CD4-positive, alpha-beta memory T cell (primary cell): Measurements from ENCODE around the gene DLGAP4. TPM values are rescaled to one million over a fixed set of nuclear protein-coding genes. Genes with fewer than 3 reads are reported as not detected.

Experiments used
- CTCF ChIA-PET: fragments of 350-600 bp; sonication (Branson Sonifier 250); formaldehyde crosslinking; loops from one replicate; lab custom pipeline; 2021; ENCODE audit warnings: inconsistent platforms; ENCODE audit not compliant: partially characterized antibody; lab: Charles Lee
- POLR2A ChIA-PET: fragments of 350-600 bp; sonication (Branson Sonifier 250); formaldehyde crosslinking; loops from one replicate; lab custom pipeline; 2021; ENCODE audit not compliant: partially characterized antibody; lab: Charles Lee
- DNase-seq, 5 donors: peaks; one replicate each; pipeline versions ENCODE4 v3.0.0 to v3.0.0-alpha.2; 2020 to 2022; ENCODE audit warnings: mixed read lengths in 1 of 5
- H3K27ac ChIP-seq: one replicate; pipeline ENCODE4 v1.7.0; 2013; ENCODE audit warnings: low read depth, low read length
- H3K27me3 ChIP-seq: 2 replicates; pipeline ENCODE4 v1.7.0; 2013; ENCODE audit warnings: mild to moderate bottlenecking, low read length, moderate library complexity; ENCODE audit not compliant: insufficient read depth
- H3K36me3 ChIP-seq: 2 replicates; pipeline ENCODE4 v1.7.0; 2013; ENCODE audit warnings: mild to moderate bottlenecking, low read length, moderate library complexity; ENCODE audit not compliant: insufficient read depth
- H3K4me1 ChIP-seq: 2 replicates; pipeline ENCODE4 v1.7.0; 2013; ENCODE audit warnings: mild to moderate bottlenecking, low read length, moderate library complexity; ENCODE audit not compliant: insufficient read depth
- H3K4me3 ChIP-seq, 2 donors: one replicate each; pipeline ENCODE4 v1.7.0; 2013; ENCODE audit warnings: low read length in 2 of 2, mild to moderate bottlenecking in 1 of 2
- H3K9me3 ChIP-seq, 2 donors: one replicate each; pipeline ENCODE4 v1.7.0; 2013; ENCODE audit warnings: low read length in 2 of 2, control low read depth in 1 of 2; ENCODE audit not compliant: control insufficient read depth in 1 of 2
- H3K27ac Mint-ChIP-seq, 7 donors: one replicate each; pipeline ENCODE4 v1.8.0; 2020 to 2021; ENCODE audit warnings: mixed read lengths in 7 of 7, mild to moderate bottlenecking in 6 of 7, inconsistent platforms in 3 of 7, moderate library complexity in 3 of 7
- H3K27me3 Mint-ChIP-seq, 2 donors: one replicate each; pipeline ENCODE4 v1.8.0; 2020 to 2021; ENCODE audit warnings: mixed read lengths in 2 of 2
- H3K36me3 Mint-ChIP-seq, 2 donors: one replicate each; pipeline ENCODE4 v1.8.0; 2020 to 2021; ENCODE audit warnings: mixed read lengths in 2 of 2, inconsistent platforms in 1 of 2, mild to moderate bottlenecking in 1 of 2
- H3K4me1 Mint-ChIP-seq, 4 donors: one replicate each; pipeline ENCODE4 v1.8.0; 2020 to 2021; ENCODE audit warnings: mixed read lengths in 4 of 4, mild to moderate bottlenecking in 1 of 4
- H3K4me3 Mint-ChIP-seq, 8 donors: one replicate each; pipeline ENCODE4 v1.8.0; 2020 to 2021; ENCODE audit warnings: mixed read lengths in 8 of 8, mild to moderate bottlenecking in 7 of 8, moderate library complexity in 6 of 8, inconsistent platforms in 3 of 8
- H3K9me3 Mint-ChIP-seq, 8 donors: one replicate each; pipeline ENCODE4 v1.8.0; 2020 to 2021; ENCODE audit warnings: mixed read lengths in 8 of 8, mild to moderate bottlenecking in 5 of 8, inconsistent platforms in 3 of 8, moderate library complexity in 1 of 8
- intact Hi-C: fragments of 100-400 bp; cut with micrococcal nuclease; formaldehyde crosslinking; loops from one replicate; pipeline ENCODE4 v1.15.1; 2023
- polyA plus RNA-seq, 2 donors: library from polyadenylated mRNA; unstranded; fragments of 300-500 nt; fragmentation: Illumina TruSeq; gene quantifications; one replicate each; pipeline ENCODE4 v1.2.3, GENCODE V29; 2021
- total RNA-seq, 2 experiments: library from RNA; stranded (reverse); gene quantifications; one replicate each; pipeline ENCODE4 v1.2.3, GENCODE V29; 2021

The DLGAP4 gene
- total and polyA plus RNA-seq, 4 experiments from 2014 or later, result 13.3 to 50.2 (median 31.0) TPM

GRCh38 chr20:36311141-36311853, 5.2 kb downstream of the DLGAP4 start:
- Histone ChIP-seq H3K27me3 (peaks cover 17% of the 10 kb centered on the region), H3K4me3 (no peak overlapping the region), H3K27ac (no peak overlapping the region), H3K9me3 (no peaks in the 10 kb centered on the region), H3K4me1 (no peaks in the 10 kb centered on the region), H3K36me3 (no peaks in the 10 kb centered on the region)
- intact Hi-C loops, result no loop called here
- Mint-ChIP-seq H3K36me3 (no peaks in the 10 kb centered on the region), H3K4me3 (peak overlapping the region in 1 of 8 donors; percentile 31), H3K9me3 (peaks cover 0 to 1% (median 0%) of the 10 kb centered on the region in 8 donors), H3K4me1 (peaks cover 0 to 9% (median 1%) of the 10 kb centered on the region in 4 donors), H3K27me3 (peaks cover 29 to 44% of the 10 kb centered on the region in 2 donors), H3K27ac (no peak overlapping the region)
- no peak for DNase-seq
- ChIA-PET POLR2A (no interaction called here), CTCF (no interaction called here)

- H3K27me3 ChIP-seq, result peaks cover 17% of the 10 kb centered on the region
- H3K4me3 ChIP-seq, result no peak overlapping the region
- H3K4me1 ChIP-seq, result no peaks in the 10 kb centered on the region
- H3K9me3 ChIP-seq, result no peaks in the 10 kb centered on the region
- Mint-ChIP-seq H3K9me3 (peaks cover 0 to 1% (median 0%) of the 10 kb centered on the region in 8 donors), H3K4me1 (peaks cover 0 to 9% (median 1%) of the 10 kb centered on the region in 4 donors), H3K27me3 (peaks cover 29 to 44% of the 10 kb centered on the region in 2 donors), H3K4me3 (no peak overlapping the region), H3K36me3 (no peaks in the 10 kb centered on the region), H3K27ac (no peak overlapping the region)
- intact Hi-C loops, result no loop called here
- no peaks in the 10 kb centered on the region for H3K36me3 ChIP-seq
- ChIA-PET CTCF (no interaction called here), POLR2A (no interaction called here)
- H3K27ac ChIP-seq, result no peak overlapping the region
- DNase-seq, result no peak
These were observed 6.0 kb downstream of the DLGAP4 start for GRCh38 chr20:36311854-36312723.

- peaks cover 0 to 1% (median 0%) of the 10 kb centered on the region in 8 donors for H3K9me3 Mint-ChIP-seq
- no peak overlapping the region for H3K27ac Mint-ChIP-seq
- Histone ChIP-seq H3K4me3 (no peak overlapping the region), H3K4me1 (no peaks in the 10 kb centered on the region), H3K27me3 (peaks cover 10% of the 10 kb centered on the region), H3K36me3 (no peaks in the 10 kb centered on the region), H3K27ac (no peak overlapping the region), H3K9me3 (no peaks in the 10 kb centered on the region)
- no peak for DNase-seq
- intact Hi-C loops, result no loop called here
- peaks cover 0 to 9% (median 1%) of the 10 kb centered on the region in 4 donors for H3K4me1 Mint-ChIP-seq
- no peaks in the 10 kb centered on the region for H3K36me3 Mint-ChIP-seq
- H3K27me3 Mint-ChIP-seq, result peaks cover 27 to 40% of the 10 kb centered on the region in 2 donors
- CTCF ChIA-PET, result interaction anchor here (0.6 kb wide), 1 partner anchor 276 kb away, joined by 4 read pairs; no protein-coding TSS in a partner anchor
- H3K4me3 Mint-ChIP-seq, result no peak overlapping the region
- POLR2A ChIA-PET, result no interaction called here
These were observed 6.7 kb downstream of the DLGAP4 start for GRCh38 chr20:36312724-36313441.

GRCh38 chr20:36313476-36313875, 7.3 kb downstream of the DLGAP4 start:
- no peak overlapping the region for H3K27ac Mint-ChIP-seq
- no peak for DNase-seq

GRCh38 chr20:36313926-36314325, 7.8 kb downstream of the DLGAP4 start:
- intact Hi-C loops, result no loop called here
- Mint-ChIP-seq H3K27me3 (peaks cover 20 to 34% of the 10 kb centered on the region in 2 donors), H3K27ac (no peak overlapping the region), H3K9me3 (peaks cover 0 to 1% (median 0%) of the 10 kb centered on the region in 8 donors), H3K4me3 (no peak overlapping the region), H3K36me3 (no peaks in the 10 kb centered on the region), H3K4me1 (peaks cover 0 to 9% (median 1%) of the 10 kb centered on the region in 4 donors)
- H3K27ac ChIP-seq, result no peak overlapping the region
- no peaks in the 10 kb centered on the region for H3K4me1 ChIP-seq
- DNase-seq, result no peak
- H3K27me3 ChIP-seq, result peaks cover 6% of the 10 kb centered on the region
- CTCF ChIA-PET, result no interaction called here
- no peaks in the 10 kb centered on the region for H3K9me3 ChIP-seq
- H3K4me3 ChIP-seq, result no peak overlapping the region
- POLR2A ChIA-PET, result no interaction called here
- H3K36me3 ChIP-seq, result no peaks in the 10 kb centered on the region

More at GRCh38 chr20:36313476-36313875, 7.3 kb downstream of the DLGAP4 start:
- Histone ChIP-seq H3K4me3 (no peak overlapping the region), H3K9me3 (no peaks in the 10 kb centered on the region), H3K27me3 (peaks cover 6% of the 10 kb centered on the region), H3K36me3 (no peaks in the 10 kb centered on the region), H3K27ac (no peak overlapping the region), H3K4me1 (no peaks in the 10 kb centered on the region)
- Mint-ChIP-seq H3K9me3 (peaks cover 0 to 1% (median 0%) of the 10 kb centered on the region in 8 donors), H3K27me3 (peaks cover 25 to 37% of the 10 kb centered on the region in 2 donors), H3K4me1 (peaks cover 0 to 9% (median 1%) of the 10 kb centered on the region in 4 donors), H3K4me3 (no peak overlapping the region), H3K36me3 (no peaks in the 10 kb centered on the region)
- intact Hi-C loops, result no loop called here
- POLR2A ChIA-PET, result no interaction called here
- CTCF ChIA-PET, result interaction anchor here (0.6 kb wide), 1 partner anchor 275 kb away, joined by 4 read pairs; no protein-coding TSS in a partner anchor

- peaks cover 0 to 2% (median 0%) of the 10 kb centered on the region in 4 donors for H3K4me1 Mint-ChIP-seq
- POLR2A ChIA-PET, result no interaction called here
- intact Hi-C loops, result no loop called here
- Histone ChIP-seq H3K27me3 (peaks cover 6% of the 10 kb centered on the region), H3K9me3 (no peaks in the 10 kb centered on the region), H3K36me3 (no peaks in the 10 kb centered on the region), H3K4me3 (no peak overlapping the region), H3K4me1 (no peaks in the 10 kb centered on the region), H3K27ac (no peak overlapping the region)
- H3K36me3 Mint-ChIP-seq, result no peaks in the 10 kb centered on the region
- no peaks in the 10 kb centered on the region for H3K9me3 Mint-ChIP-seq
- H3K27ac Mint-ChIP-seq, result peak overlapping the region in 1 of 7 donors; percentile 54
- CTCF ChIA-PET, result no interaction called here
- peaks cover 12 to 24% of the 10 kb centered on the region in 2 donors for H3K27me3 Mint-ChIP-seq
- H3K4me3 Mint-ChIP-seq, result no peak overlapping the region
- DNase-seq, result no peak
These were observed 8.8 kb downstream of the DLGAP4 start for GRCh38 chr20:36314734-36315544.
